Right kidney (tissue), 1 donor: Measurements from ENCODE around the gene RELCH.

Experiments
- DNase-seq: peaks from one replicate; pipeline ENCODE4 v3.0.0-alpha.2; 2016

RELCH gene

GRCh38 chr18:62250475-62250874 is 63.4 kb downstream of the RELCH start:
- no peak for DNase-seq

GRCh38 chr18:62258093-62258492 is 71.0 kb downstream of the RELCH start:
- DNase-seq: no peak

GRCh38 chr18:62258616-62259015 is 71.6 kb downstream of the RELCH start:
- DNase-seq: no peak

- DNase-seq: no peak
Measured at GRCh38 chr18:62262061-62262460, 75.0 kb downstream of the RELCH start.

- DNase-seq: no peak
Measured at GRCh38 chr18:62264984-62265383, 77.9 kb downstream of the RELCH start.

- DNase-seq: no peak
Measured at GRCh38 chr18:62277045-62277444, 90.0 kb downstream of the RELCH start.

GRCh38 chr18:62279561-62279960 is 92.5 kb downstream of the RELCH start:
- DNase-seq: no peak

GRCh38 chr18:62280058-62280457 is 93.0 kb downstream of the RELCH start:
- DNase-seq: no peak

GRCh38 chr18:62280786-62281185 is 93.7 kb downstream of the RELCH start:
- no peak for DNase-seq

- no peak for DNase-seq
Measured at GRCh38 chr18:62281684-62282083, 94.6 kb downstream of the RELCH start.

GRCh38 chr18:62282188-62282629 is 95.2 kb downstream of the RELCH start:
- DNase-seq: no peak

- DNase-seq: no peak
Measured at GRCh38 chr18:62284637-62285036, 97.6 kb downstream of the RELCH start.

- no peak for DNase-seq
Measured at GRCh38 chr18:62285281-62285680, 98.2 kb downstream of the RELCH start.

- DNase-seq: no peak
Measured at GRCh38 chr18:62287781-62288664, 101.0 kb downstream of the RELCH start.

GRCh38 chr18:62288665-62289008 is 101.6 kb downstream of the RELCH start:
- DNase-seq: no peak

GRCh38 chr18:62289047-62289446 is 102.0 kb downstream of the RELCH start:
- DNase-seq: no peak

- no peak for DNase-seq
Measured at GRCh38 chr18:62294073-62294472, 107.0 kb downstream of the RELCH start.

GRCh38 chr18:62300359-62300963 is 113.4 kb downstream of the RELCH start:
- DNase-seq: no peak

GRCh38 chr18:62301322-62301721 is 114.3 kb downstream of the RELCH start:
- no peak for DNase-seq

GRCh38 chr18:62312851-62313250 is 125.8 kb downstream of the RELCH start:
- DNase-seq: no peak

GRCh38 chr18:62318228-62319180 is 131.4 kb downstream of the RELCH start:
- DNase-seq: no peak

- no peak for DNase-seq
Measured at GRCh38 chr18:62321201-62321600, 134.1 kb downstream of the RELCH start.
